AG09319 (cell line): Measurements from ENCODE around the gene ULK2.

ENCODE experiments used
- DNase-seq: peaks from one replicate; pipeline ENCODE4 v3.0.0-alpha.2; 2010; ENCODE audit warnings: low read depth; ENCODE audit errors: extremely low read depth
- TF ChIP-seq, protein P1 (sequence below): IDR thresholded peaks from 2 replicates; pipeline ENCODE4 v1.5.1; 2011; ENCODE audit warnings: low read depth, mild to moderate bottlenecking, inconsistent platforms, low read length, moderate library complexity

ULK2 gene

DNA sequence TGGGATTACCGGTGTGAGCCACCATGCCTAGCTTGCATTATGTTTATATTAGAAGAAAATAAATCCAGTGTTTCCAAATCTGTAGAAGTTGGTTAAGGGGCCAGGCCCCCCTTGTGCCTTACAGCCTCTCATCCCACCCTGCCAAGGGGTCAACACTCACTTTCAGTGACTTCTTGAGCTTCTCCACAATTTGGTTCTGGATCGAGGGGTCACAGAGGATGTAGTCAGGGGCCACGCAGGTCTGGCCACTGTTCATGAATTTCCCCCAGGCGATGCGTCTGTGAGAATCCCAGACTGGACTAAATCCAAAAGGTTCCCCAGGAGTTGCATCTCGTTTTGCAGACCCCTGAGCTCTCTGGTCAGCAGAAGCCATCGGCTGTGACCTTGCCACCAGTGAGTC, 126.8 kb downstream of the ULK2 start:
- no peak for DNase-seq
- TF ChIP-seq, protein P1, sequence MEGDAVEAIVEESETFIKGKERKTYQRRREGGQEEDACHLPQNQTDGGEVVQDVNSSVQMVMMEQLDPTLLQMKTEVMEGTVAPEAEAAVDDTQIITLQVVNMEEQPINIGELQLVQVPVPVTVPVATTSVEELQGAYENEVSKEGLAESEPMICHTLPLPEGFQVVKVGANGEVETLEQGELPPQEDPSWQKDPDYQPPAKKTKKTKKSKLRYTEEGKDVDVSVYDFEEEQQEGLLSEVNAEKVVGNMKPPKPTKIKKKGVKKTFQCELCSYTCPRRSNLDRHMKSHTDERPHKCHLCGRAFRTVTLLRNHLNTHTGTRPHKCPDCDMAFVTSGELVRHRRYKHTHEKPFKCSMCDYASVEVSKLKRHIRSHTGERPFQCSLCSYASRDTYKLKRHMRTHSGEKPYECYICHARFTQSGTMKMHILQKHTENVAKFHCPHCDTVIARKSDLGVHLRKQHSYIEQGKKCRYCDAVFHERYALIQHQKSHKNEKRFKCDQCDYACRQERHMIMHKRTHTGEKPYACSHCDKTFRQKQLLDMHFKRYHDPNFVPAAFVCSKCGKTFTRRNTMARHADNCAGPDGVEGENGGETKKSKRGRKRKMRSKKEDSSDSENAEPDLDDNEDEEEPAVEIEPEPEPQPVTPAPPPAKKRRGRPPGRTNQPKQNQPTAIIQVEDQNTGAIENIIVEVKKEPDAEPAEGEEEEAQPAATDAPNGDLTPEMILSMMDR = no peak

- TF ChIP-seq, protein P1 = no peak
- DNase-seq = no peak
These were observed 128.2 kb downstream of the ULK2 start for GRCh38 chr17:19739241-19740201.

GRCh38 chr17:19738757-19739156, 129.0 kb downstream of the ULK2 start:
- DNase-seq = no peak
- TF ChIP-seq, protein P1 = no peak

GRCh38 chr17:19738073-19738449, 129.7 kb downstream of the ULK2 start:
- TF ChIP-seq, protein P1 = no peak
- DNase-seq = no peak

- no peak for DNase-seq
These were observed 130.2 kb downstream of the ULK2 start for GRCh38 chr17:19737305-19738072.

DNA sequence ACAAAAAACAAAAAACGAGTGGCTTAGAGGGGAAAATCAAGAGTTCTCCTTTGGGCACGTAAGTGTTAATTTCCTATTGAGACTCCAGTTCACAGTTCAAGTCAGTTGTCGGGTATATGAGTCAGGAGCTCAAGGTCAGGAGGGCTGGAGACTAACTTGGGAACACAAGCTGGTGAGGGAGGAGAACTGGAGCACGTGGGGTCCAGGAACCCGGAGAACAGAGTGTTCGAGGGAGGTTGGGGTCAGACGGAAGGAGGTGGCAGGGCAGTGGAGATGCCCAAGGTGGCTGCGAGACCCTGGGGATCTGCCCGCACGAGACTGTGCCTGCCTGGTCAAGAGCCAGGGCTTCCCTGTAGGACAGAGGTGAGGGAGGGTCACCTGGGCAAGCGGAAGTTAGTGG, 131.7 kb downstream of the ULK2 start:
- no peak for DNase-seq
- TF ChIP-seq, protein P1 = no peak

More at GRCh38 chr17:19737305-19738072, 130.2 kb downstream of the ULK2 start:
- TF ChIP-seq, protein P1 = no peak
